MCF 10A (cell line): ENCODE measurements around the gene SEL1L2. TPM values are rescaled to one million over a fixed set of nuclear protein-coding genes. Genes with fewer than 3 reads are reported as not detected.

Source experiments
- BruUV-seq: library from RNA; stranded (reverse); fragments of 400-500 nt; replicated peaks from 2 replicates; lab custom pipeline; 2021; lab: Mats Ljungman, UMichigan
- CTCF ChIA-PET: fragments of 300-600 bp; sonication (Branson Sonifier 250); formaldehyde crosslinking; extraction: SDS; loops from one replicate; lab custom pipeline; 2021; ENCODE audit warnings: antibody characterized with exemption, inconsistent platforms; lab: Yijun Ruan, JAX
- POLR2A ChIA-PET: fragments of 300-600, 350-650 bp; sonication (Branson Sonifier 250); formaldehyde crosslinking; extraction: SDS; loops from one replicate; lab custom pipeline; 2020; ENCODE audit warnings: antibody characterized with exemption, inconsistent platforms; lab: Yijun Ruan, JAX
- DNase-seq: peaks from one replicate; pipeline ENCODE4 v3.0.0-alpha.2; 2018; ENCODE audit not compliant: unreplicated experiment
- H3K27ac Mint-ChIP-seq: one replicate; pipeline ENCODE4 v1.8.0; 2022; ENCODE audit warnings: mild to moderate bottlenecking, low read depth, mixed read lengths; ENCODE audit not compliant: unreplicated experiment
- H3K27me3 Mint-ChIP-seq: one replicate; pipeline ENCODE4 v1.8.0; 2022; ENCODE audit warnings: mixed read lengths; ENCODE audit not compliant: insufficient read depth, unreplicated experiment
- H3K36me3 Mint-ChIP-seq: one replicate; pipeline ENCODE4 v1.8.0; 2022; ENCODE audit warnings: mild to moderate bottlenecking, moderate library complexity, mixed read lengths; ENCODE audit not compliant: insufficient read depth, unreplicated experiment
- H3K4me1 Mint-ChIP-seq: one replicate; pipeline ENCODE4 v1.8.0; 2022; ENCODE audit warnings: mixed read lengths; ENCODE audit not compliant: insufficient read depth, unreplicated experiment
- H3K4me3 Mint-ChIP-seq: one replicate; pipeline ENCODE4 v1.8.0; 2022; ENCODE audit warnings: mild to moderate bottlenecking, moderate library complexity, mixed read lengths; ENCODE audit not compliant: unreplicated experiment
- H3K9me3 Mint-ChIP-seq: one replicate; pipeline ENCODE4 v1.8.0; 2022; ENCODE audit warnings: mixed read lengths; ENCODE audit not compliant: unreplicated experiment
- CTCF ChIP-seq: fragments of 200-600 bp; IDR thresholded peaks from one replicate; pipeline ENCODE4 v1.8.0; 2022; ENCODE audit warnings: antibody characterized with exemption, mild to moderate bottlenecking; ENCODE audit not compliant: unreplicated experiment
- intact Hi-C: fragments of 100-400 bp; cut with micrococcal nuclease; formaldehyde crosslinking; loops from 2 replicates; pipeline ENCODE4 v1.14.1; 2022
- total RNA-seq: library from RNA; stranded (reverse); gene quantifications from 2 replicates; pipeline ENCODE4 v1.2.3, GENCODE V29; 2022

Gene SEL1L2
- total RNA-seq, 1 experiment from 2014 or later: not detected

GRCh38 chr20:13913131-13913530 lies 77.3 kb downstream of the SEL1L2 start:
- ChIA-PET CTCF (interaction anchor here (1.1 kb wide), 1 partner anchor 18 kb away, joined by 3 read pairs; no protein-coding TSS in a partner anchor), POLR2A (interaction anchor here (0.8 to 1.6 kb wide), 2 partner anchors 10 to 46 kb away, joined by 3 to 8 read pairs; no protein-coding TSS in a partner anchor)
- Mint-ChIP-seq H3K9me3 (no peaks in the 10 kb centered on the region), H3K27ac (no peak overlapping the region), H3K27me3 (peaks cover 13% of the 10 kb centered on the region), H3K4me1 (no peaks in the 10 kb centered on the region), H3K4me3 (no peak overlapping the region), H3K36me3 (no peaks in the 10 kb centered on the region)
- TF ChIP-seq CTCF: no peak
- no peak for DNase-seq
- intact Hi-C loops: no loop called here
- no TSS peak for BruUV-seq

DNA sequence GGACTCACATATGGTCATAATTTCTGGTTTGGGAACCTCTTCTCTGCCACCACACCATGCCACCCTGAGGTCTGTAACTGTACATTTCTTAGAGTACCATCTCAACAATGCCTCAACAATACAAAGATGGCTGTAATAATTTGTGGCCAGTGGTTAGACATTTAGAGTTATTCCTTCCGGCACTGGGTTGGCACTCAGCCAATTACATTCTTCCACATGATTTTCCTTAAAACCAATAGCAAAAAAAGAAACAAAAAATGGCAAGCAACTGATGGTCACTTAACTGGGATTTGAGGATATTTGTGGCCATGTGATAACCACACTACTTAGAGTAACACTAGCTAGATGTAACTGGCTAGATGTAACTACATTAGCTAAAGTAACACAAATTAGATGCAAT lies 79.9 kb downstream of the SEL1L2 start:
- Mint-ChIP-seq H3K4me1 (no peaks in the 10 kb centered on the region), H3K27me3 (peaks cover 13% of the 10 kb centered on the region), H3K36me3 (no peaks in the 10 kb centered on the region), H3K4me3 (no peak overlapping the region), H3K9me3 (no peaks in the 10 kb centered on the region), H3K27ac (no peak overlapping the region)
- CTCF ChIA-PET: interaction anchor here (0.6 kb wide), 1 partner anchor 70 kb away, joined by 3 read pairs; no protein-coding TSS in a partner anchor
- TF ChIP-seq CTCF: no peak
- no TSS peak for BruUV-seq
- POLR2A ChIA-PET: no interaction called here
- intact Hi-C loops: no loop called here
- no peak for DNase-seq

- Mint-ChIP-seq H3K36me3 (no peaks in the 10 kb centered on the region), H3K4me3 (no peak overlapping the region), H3K27me3 (peaks cover 13% of the 10 kb centered on the region), H3K4me1 (no peaks in the 10 kb centered on the region), H3K27ac (no peak overlapping the region), H3K9me3 (no peaks in the 10 kb centered on the region)
- no peak for DNase-seq
- ChIA-PET CTCF (interaction anchor here (0.6 kb wide), 1 partner anchor 161 kb away, joined by 3 read pairs; no protein-coding TSS in a partner anchor), POLR2A (no interaction called here)
- no TSS peak for BruUV-seq
- intact Hi-C loops: no loop called here
- TF ChIP-seq CTCF: no peak
Observed at GRCh38 chr20:13909067-13909466, 81.3 kb downstream of the SEL1L2 start.

GRCh38 chr20:13904766-13905165 lies 85.6 kb downstream of the SEL1L2 start:
- no peak overlapping the region for H3K4me3 Mint-ChIP-seq
- no peak overlapping the region for H3K27ac Mint-ChIP-seq
- ChIA-PET POLR2A (interaction anchor here (1.2 kb wide), 1 partner anchor 19 kb away, joined by 4 read pairs; no protein-coding TSS in a partner anchor), CTCF (interaction anchor here (0.6 to 1.6 kb wide), 3 partner anchors 9 to 1609 kb away, joined by 3 to 5 read pairs (median 4); no protein-coding TSS in a partner anchor)
- TF ChIP-seq CTCF: no peak
- no peaks in the 10 kb centered on the region for H3K9me3 Mint-ChIP-seq
- no TSS peak for BruUV-seq
- intact Hi-C loops: no loop called here
- no peaks in the 10 kb centered on the region for H3K4me1 Mint-ChIP-seq
- H3K36me3 Mint-ChIP-seq: no peaks in the 10 kb centered on the region
- peaks cover 13% of the 10 kb centered on the region for H3K27me3 Mint-ChIP-seq
- no peak for DNase-seq
